ENCODE results near the gene EVA1A.

EVA1A gene

DNA sequence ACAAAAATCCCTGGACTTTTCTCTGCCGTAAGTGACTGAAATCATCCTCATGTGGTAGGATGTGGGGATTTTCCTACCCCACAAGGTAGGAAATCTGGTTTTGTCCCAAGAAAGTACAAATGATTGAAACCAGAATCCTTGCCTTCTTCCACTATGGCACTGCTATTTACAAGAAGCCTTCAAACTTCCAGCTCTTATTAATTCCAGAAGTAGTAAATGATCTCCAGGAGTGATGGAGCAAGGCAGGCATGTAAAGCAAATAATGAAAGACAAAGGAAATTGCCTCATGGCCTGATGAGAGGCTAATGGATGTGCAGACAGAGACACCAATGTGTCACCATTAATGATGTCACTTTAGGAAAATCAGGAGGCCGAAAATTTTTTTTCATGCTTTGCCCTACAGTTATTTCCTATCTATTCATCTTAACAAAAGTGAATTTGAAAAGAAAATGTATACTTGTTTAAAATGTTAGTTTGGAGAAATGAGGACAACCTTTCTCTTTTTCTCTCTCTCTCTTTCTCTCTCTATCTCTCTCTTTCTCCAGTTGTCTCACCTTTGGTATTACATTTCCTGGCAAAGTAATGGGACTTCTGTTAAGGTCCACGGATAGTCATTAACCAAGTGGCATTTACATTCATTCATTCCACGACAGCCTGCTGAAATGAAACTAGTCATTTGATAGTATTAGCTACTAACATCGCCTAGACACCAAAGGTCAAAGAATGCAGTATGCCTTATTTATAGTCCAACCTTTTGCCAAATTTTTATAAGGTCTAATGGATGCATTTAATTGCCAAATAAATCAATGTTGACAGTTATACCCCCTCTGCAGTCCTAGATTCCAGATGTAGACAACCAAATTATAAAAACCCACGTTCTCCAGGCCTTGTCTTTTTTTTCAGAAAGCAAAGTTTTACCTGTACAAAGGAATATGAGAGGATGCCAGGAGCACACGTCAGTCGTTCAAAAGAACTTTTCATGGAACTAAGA is 5.0 kb upstream of the EVA1A start:
- Mint-ChIP-seq H3K27me3 (peaks cover 47% of the 10 kb centered on the region), H3K9me3 (no peaks in the 10 kb centered on the region), H3K4me1 (peaks cover 5% of the 10 kb centered on the region), H3K27ac (ENCODE audit: low read depth) (no peak overlapping the region), H3K36me3 (ENCODE audit: insufficient read depth) (no peaks in the 10 kb centered on the region), H3K4me3 (no peak overlapping the region)
- DNase-seq (ENCODE audit: low spot score in 2 of 2), result no peak
- no peak for ATAC-seq (replicated peaks; ENCODE audit: extremely low read depth, poor library complexity, severe bottlenecking)

DNA sequence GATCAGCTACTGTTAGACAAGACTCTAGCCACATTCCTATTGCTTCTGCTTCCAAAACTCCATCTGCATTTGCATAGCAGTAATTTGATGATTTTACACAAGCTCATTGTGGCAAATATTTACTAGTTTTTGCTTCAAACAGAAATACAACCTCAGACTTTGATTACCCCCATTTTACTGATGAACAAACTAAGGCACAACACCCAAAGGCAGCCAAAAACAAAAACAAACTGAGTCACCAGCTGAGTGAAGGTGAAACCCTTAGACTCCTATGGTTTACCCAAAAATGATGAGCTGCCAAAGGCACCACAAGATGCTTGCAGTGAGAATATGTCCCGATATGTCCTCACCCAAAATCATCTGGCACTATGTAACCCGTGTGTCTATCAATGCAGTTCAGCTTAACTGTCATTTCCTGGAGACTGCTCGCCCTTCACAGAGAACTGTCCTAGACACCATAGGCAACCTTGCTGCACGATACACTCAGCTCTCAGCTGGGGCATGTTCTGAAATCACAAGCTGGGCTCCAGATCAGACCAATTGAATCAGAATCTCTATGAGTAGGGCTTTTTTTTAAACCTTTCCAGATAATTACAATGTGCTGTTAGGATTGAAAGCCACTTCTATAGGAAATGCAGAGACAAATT is 4.1 kb upstream of the EVA1A start:
- no peaks in the 10 kb centered on the region for H3K9me3 Mint-ChIP-seq
- no peak overlapping the region for H3K27ac Mint-ChIP-seq (ENCODE audit: low read depth)
- DNase-seq (ENCODE audit: low spot score in 2 of 2) (no peak), ATAC-seq (replicated peaks; ENCODE audit: extremely low read depth, poor library complexity, severe bottlenecking) (no peak)
- H3K36me3 Mint-ChIP-seq (ENCODE audit: insufficient read depth), result no peaks in the 10 kb centered on the region
- peaks cover 10% of the 10 kb centered on the region for H3K4me1 Mint-ChIP-seq
- H3K27me3 Mint-ChIP-seq, result peaks cover 51% of the 10 kb centered on the region
- H3K4me3 Mint-ChIP-seq, result no peak overlapping the region

DNA sequence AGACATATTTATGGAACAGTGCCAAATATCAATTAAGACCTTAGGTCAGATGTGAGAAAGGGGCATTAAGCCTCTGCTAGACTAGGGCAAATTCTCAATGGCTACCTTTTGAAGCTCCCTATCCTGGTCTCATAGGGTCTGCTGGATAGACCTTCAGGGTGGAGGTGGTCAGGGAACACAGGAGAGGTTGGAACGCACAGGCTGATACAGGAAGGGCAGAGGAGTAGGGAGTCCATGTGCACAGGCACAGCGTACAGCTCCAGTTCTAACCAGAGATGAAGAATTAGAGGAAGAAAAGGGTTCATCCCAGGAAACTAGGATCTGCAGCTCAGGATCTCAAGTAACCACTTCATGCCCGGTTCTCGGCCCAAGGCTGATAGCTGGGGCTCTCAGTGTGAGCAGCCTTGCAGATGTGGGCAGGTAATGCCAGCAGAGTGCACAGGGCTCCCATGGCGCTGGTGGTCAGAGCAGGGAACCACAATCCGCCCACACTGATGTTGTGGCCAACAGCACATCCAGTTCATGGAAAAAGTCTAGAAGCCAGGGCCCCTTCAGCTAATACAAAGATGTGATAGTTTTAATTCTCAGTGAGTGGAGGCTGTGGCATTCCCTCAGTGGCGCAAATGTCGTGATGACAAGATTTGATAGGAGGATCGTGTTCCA is 3.4 kb upstream of the EVA1A start:
- H3K4me1 Mint-ChIP-seq, result peaks cover 11% of the 10 kb centered on the region
- no peak for ATAC-seq (replicated peaks; ENCODE audit: extremely low read depth, poor library complexity, severe bottlenecking)
- H3K27me3 Mint-ChIP-seq, result peaks cover 51% of the 10 kb centered on the region
- no peaks in the 10 kb centered on the region for H3K36me3 Mint-ChIP-seq (ENCODE audit: insufficient read depth)
- no peaks in the 10 kb centered on the region for H3K9me3 Mint-ChIP-seq
- no peak for DNase-seq (ENCODE audit: low spot score in 2 of 2)
- no peak overlapping the region for H3K27ac Mint-ChIP-seq (ENCODE audit: low read depth)
- H3K4me3 Mint-ChIP-seq, result no peak overlapping the region

DNA sequence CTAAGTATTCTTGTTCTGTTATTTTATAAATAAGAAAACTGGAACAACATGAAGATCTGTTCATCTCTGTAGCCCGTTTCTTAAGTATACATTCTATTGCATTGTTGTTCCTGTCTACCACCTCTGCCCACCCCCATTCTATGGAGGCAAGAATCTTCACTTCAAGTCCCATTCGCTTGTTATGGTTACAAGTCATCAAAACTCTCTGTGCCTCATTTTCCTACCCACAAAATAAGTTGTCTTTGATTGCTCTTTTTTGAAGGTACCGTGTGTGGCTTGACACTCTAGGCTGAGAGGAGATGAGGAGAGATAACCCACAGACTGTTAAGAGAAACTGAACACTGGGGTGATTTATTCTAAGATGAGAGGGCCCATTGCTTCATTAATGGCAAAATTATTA is 2.9 kb upstream of the EVA1A start:
- Mint-ChIP-seq H3K27me3 (peaks cover 51% of the 10 kb centered on the region), H3K4me3 (no peak overlapping the region), H3K36me3 (ENCODE audit: insufficient read depth) (no peaks in the 10 kb centered on the region), H3K9me3 (no peaks in the 10 kb centered on the region), H3K4me1 (peaks cover 11% of the 10 kb centered on the region), H3K27ac (ENCODE audit: low read depth) (no peak overlapping the region)
- DNase-seq (ENCODE audit: low spot score in 2 of 2) (no peak), ATAC-seq (replicated peaks; ENCODE audit: extremely low read depth, poor library complexity, severe bottlenecking) (no peak)

DNA sequence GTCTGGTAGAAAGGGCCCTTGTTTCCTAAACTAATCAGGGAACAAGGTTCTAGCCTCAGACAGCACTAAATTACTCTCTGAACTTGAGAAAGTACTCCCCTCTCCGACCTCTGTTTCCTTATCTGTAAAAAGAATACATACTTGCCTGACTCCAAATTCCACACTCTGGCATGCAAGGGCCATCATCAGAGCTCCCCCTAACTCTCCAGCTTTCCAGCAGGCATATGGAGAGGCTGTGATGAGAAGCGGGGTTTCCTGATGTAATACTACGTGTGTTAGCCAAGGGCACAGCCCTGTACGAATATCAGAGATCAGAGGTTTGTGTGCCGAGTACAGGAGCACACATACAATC is 1.8 kb upstream of the EVA1A start:
- H3K36me3 Mint-ChIP-seq (ENCODE audit: insufficient read depth), result no peaks in the 10 kb centered on the region
- DNase-seq (ENCODE audit: low spot score in 2 of 2) (no peak), ATAC-seq (replicated peaks; ENCODE audit: extremely low read depth, poor library complexity, severe bottlenecking) (no peak)
- H3K9me3 Mint-ChIP-seq, result no peaks in the 10 kb centered on the region
- H3K4me3 Mint-ChIP-seq, result no peak overlapping the region
- H3K4me1 Mint-ChIP-seq, result peaks cover 11% of the 10 kb centered on the region
- H3K27me3 Mint-ChIP-seq, result peaks cover 56% of the 10 kb centered on the region
- H3K27ac Mint-ChIP-seq (ENCODE audit: low read depth), result no peak overlapping the region

DNA sequence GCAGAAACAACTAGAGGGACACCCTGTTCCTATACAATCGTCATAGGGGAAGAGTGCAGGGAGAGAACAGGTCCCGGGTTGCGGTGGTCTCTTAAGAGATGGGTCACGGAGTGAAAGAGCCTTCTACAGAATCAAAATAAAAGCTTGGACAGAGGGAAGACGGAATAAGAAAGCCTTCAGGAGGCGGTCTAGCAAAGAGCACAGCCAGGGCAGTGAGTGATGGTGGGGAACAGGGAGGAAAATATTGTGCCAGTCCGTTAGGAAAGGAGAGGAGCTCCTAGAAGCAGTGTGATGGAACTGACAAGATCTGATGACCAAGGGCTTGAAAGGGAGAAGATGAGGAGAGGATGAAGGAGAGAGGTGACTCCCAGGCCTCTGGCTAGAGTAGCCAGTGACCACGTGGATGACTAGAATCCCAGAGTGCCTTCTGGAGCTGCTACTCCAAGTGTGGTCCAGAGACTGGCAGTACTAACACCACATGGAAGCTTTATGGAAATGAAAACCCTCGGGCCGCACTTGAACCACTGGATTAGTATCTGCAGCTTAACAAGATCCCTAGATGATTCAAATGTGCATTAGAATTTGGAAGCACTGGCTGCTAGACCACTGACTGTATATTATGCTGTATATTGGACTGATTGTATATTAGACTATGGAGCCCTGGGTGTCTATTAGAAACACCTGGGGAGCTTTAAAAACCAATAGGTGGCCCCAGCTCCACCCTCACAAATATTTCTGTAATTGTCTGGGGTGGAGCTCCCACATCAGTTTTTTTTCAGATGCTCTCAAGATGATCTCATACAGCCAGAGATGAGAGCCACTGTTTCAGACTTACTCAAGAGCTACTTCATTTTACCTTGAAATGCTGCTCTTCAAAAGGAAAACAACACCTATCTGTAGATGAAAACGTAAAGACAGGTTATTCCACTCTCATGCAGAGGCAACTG is 1.1 kb upstream of the EVA1A start:
- Mint-ChIP-seq H3K4me3 (peak overlapping the region; percentile 74), H3K27ac (ENCODE audit: low read depth) (no peak overlapping the region), H3K36me3 (ENCODE audit: insufficient read depth) (no peaks in the 10 kb centered on the region), H3K27me3 (peaks cover 56% of the 10 kb centered on the region), H3K9me3 (no peaks in the 10 kb centered on the region), H3K4me1 (peaks cover 11% of the 10 kb centered on the region)
- ATAC-seq (replicated peaks; ENCODE audit: extremely low read depth, poor library complexity, severe bottlenecking) (no peak), DNase-seq (ENCODE audit: low spot score in 2 of 2) (no peak)

DNA sequence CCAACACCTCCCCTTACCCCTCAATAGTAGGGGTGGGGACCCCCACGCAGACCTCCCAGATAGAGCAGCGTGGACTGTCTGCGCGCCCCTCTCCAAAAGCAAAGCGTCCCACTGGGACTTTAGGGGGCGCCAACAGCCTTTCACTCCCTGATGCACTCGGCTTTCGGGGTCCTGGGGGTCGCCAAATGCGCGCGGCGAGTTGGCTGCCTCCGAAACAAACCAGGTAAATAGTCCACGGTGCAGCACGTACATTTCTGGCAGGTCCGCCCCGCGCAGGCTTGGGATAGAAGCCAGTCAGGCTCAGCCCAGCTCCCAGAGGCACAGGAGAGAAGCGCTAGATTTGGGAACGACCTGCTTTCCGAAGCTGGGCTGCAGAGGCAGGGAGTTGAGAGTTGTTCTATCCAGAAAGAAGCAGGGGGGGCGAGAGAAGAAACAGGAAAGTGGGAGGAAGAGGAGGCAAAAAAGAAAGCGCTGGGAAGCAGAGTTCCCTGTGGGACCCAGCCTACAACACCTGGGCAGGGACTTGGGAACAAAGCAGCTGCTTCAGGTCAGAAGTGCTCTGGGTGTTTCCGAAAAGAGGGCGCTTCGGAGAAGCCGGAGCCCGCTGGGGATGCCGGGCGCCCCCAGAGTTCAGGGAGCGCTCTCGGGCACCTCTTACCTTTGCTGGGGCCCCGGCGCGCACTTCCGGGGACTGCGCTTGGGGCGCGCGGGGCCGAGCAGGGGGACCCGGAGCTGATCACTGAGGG is 544 bp downstream of the EVA1A start:
- Mint-ChIP-seq H3K27me3 (peaks cover 68% of the 10 kb centered on the region), H3K27ac (ENCODE audit: low read depth) (peak overlapping the region; percentile 47), H3K4me1 (peaks cover 11% of the 10 kb centered on the region), H3K36me3 (ENCODE audit: insufficient read depth) (no peaks in the 10 kb centered on the region), H3K4me3 (peak overlapping the region; percentile 56), H3K9me3 (no peaks in the 10 kb centered on the region)
- no peak for DNase-seq (ENCODE audit: low spot score in 2 of 2)
- ATAC-seq (replicated peaks; ENCODE audit: extremely low read depth, poor library complexity, severe bottlenecking), result no peak

DNA sequence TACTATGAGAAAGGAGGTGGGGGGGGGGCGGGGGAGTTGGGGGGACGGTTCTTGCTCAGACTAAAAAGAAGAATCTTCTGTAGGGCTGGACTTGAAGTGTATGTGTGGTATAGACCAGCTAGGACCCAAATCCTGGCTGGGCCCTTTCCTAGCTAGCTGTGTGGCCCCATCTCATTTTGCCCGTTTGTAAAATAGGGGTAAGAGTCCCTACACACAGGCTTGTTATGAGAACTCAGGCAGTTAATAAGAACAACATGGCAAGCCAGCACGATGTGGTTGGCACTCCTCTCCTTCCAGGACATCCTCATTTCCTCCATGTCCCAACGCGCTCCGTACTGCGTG is 1.1 kb downstream of the EVA1A start:
- Mint-ChIP-seq H3K36me3 (ENCODE audit: insufficient read depth) (no peaks in the 10 kb centered on the region), H3K27me3 (peaks cover 73% of the 10 kb centered on the region), H3K4me3 (peak overlapping the region; percentile 56), H3K27ac (ENCODE audit: low read depth) (no peak overlapping the region), H3K4me1 (peaks cover 11% of the 10 kb centered on the region), H3K9me3 (no peaks in the 10 kb centered on the region)
- DNase-seq (ENCODE audit: low spot score in 2 of 2) (no peak), ATAC-seq (replicated peaks; ENCODE audit: extremely low read depth, poor library complexity, severe bottlenecking) (no peak)

DNA sequence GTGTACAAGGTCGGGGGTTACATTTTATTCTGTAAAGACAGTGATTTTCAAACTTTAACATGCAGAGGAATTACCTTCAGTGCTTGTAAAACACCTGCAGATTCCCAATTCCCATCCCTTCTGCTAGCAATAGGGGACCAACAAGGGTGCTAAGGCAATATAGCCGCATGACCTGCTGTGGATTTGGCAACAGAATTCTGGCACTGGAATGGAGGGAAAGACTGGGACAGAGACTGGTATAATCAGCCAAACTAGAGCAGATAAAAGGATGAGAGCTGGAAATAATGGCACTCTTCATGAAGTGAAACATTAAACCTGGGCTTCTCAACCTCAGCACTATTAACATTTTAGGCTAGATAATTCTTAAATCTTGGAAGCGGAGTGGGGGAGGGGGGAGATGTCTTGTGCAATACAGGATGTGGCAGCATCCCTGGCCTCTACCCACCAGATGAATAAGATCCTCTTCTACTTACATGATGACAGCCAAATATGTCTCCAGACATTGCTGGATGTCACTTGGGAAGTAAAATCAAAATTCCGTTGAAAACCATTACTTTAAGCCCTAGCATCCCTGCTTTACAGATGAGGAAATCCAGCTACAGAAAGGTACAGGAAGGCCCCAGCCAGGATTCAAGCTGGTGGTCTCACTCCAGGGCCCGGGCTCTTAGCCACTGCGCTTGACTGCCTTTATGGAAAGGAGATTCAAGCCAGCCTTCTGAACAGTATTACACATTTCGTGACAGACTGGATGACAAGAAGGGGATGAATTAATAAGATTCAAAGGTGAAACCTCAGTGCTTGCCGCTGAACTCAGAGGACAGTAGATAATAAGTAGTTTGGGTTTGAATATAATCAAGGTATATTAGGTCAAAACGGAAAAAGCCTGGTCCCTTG is 1.7 kb downstream of the EVA1A start:
- no peak overlapping the region for H3K27ac Mint-ChIP-seq (ENCODE audit: low read depth)
- H3K36me3 Mint-ChIP-seq (ENCODE audit: insufficient read depth), result no peaks in the 10 kb centered on the region
- H3K27me3 Mint-ChIP-seq, result peaks cover 69% of the 10 kb centered on the region
- no peak overlapping the region for H3K4me3 Mint-ChIP-seq
- H3K9me3 Mint-ChIP-seq, result no peaks in the 10 kb centered on the region
- peaks cover 11% of the 10 kb centered on the region for H3K4me1 Mint-ChIP-seq
- ATAC-seq (replicated peaks; ENCODE audit: extremely low read depth, poor library complexity, severe bottlenecking) (no peak), DNase-seq (ENCODE audit: low spot score in 2 of 2) (no peak)

DNA sequence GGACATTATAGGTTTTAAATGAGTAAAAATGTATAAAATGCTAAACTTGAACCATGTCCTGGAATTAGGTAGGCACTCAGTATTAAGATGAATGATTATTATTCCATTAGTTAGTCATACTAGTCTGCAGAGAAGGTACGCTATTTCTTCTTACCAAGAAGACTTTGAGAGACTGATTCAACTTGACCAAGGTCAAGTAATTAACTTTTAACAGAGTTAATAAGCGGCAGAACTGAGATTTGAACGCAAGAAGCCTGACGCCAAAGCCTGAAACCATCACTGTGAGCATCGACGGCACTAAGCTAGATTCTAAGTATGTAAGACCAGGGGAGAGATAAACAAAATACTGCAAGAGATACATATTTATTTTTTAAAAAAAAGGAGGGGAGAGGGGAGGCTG is 2.6 kb downstream of the EVA1A start:
- Mint-ChIP-seq H3K4me1 (peaks cover 11% of the 10 kb centered on the region), H3K27me3 (peaks cover 60% of the 10 kb centered on the region), H3K36me3 (ENCODE audit: insufficient read depth) (no peaks in the 10 kb centered on the region), H3K9me3 (no peaks in the 10 kb centered on the region), H3K27ac (ENCODE audit: low read depth) (no peak overlapping the region), H3K4me3 (no peak overlapping the region)
- no peak for DNase-seq (ENCODE audit: low spot score in 2 of 2)
- no peak for ATAC-seq (replicated peaks; ENCODE audit: extremely low read depth, poor library complexity, severe bottlenecking)
